K562 (cell line): ENCODE measurements around the gene RPTOR. TPM values are rescaled to one million over a fixed set of nuclear protein-coding genes. Genes with fewer than 3 reads are reported as not detected.

Experiments used
- ATAC-seq: fragments of 200-7000 bp; cut with Tn5 transposase; 3 replicates; pipeline ENCODE4 v1.9.1; 2020; ENCODE audit warnings: moderate library complexity
- BruUV-seq: library from RNA; stranded (reverse); fragments of 400-500 nt; replicated peaks from 2 replicates; lab custom pipeline; 2021; lab: Mats Ljungman, UMichigan
- CTCF ChIA-PET: fragments of 300-600 bp; formaldehyde crosslinking; extraction: SDS; loops from one replicate; lab custom pipeline; 2021; ENCODE audit warnings: low intra/inter-chr PET ratio; lab: Yijun Ruan, JAX
- POLR2A ChIA-PET: fragments of 300-600, 350-650 bp; sonication (Branson Sonifier 250); formaldehyde crosslinking; extraction: SDS; loops from one replicate; lab custom pipeline; 2021; ENCODE audit warnings: antibody characterized with exemption, inconsistent platforms; lab: Yijun Ruan, JAX
- DNase-seq, 4 experiments: peaks; one replicate each; pipeline versions ENCODE4 v3.0.0 to v3.0.0-alpha.2; 2011 to 2018; ENCODE audit warnings: low spot score in 3 of 4, mixed read lengths in 3 of 4; ENCODE audit errors: extremely low read depth in 1 of 4
- FAIRE-seq: peaks from 2 replicates; lab custom pipeline; 2011; peaks lifted over from hg19 to GRCh38; lab: Jason Lieb, UNC
- H2AFZ ChIP-seq: 2 replicates; pipeline ENCODE4 v1.6.0; 2011; ENCODE audit warnings: low read depth, low read length, control low read depth, inconsistent platforms
- H3K27ac ChIP-seq: fragments of 200-600 bp; 3 replicates; pipeline ENCODE4 v1.8.0; 2011; ENCODE audit warnings: low read depth, mild to moderate bottlenecking, control low read depth, inconsistent platforms, low read length, moderate library complexity, mixed read lengths; ENCODE audit errors: extremely low read depth
- H3K27me3 ChIP-seq, 2 experiments: fragments of 300-600 bp in 1 of 2; 2 replicates in 1 of 2; 3 replicates in 1 of 2; pipeline versions ENCODE4 v1.6.0 to v1.8.0; 2011; ENCODE audit warnings: inconsistent platforms in 2 of 2, low read length in 2 of 2, mild to moderate bottlenecking in 1 of 2, mixed read lengths in 1 of 2, moderate library complexity in 1 of 2; ENCODE audit not compliant: control insufficient read depth in 2 of 2, insufficient read depth in 2 of 2
- H3K36me3 ChIP-seq: fragments of 300-600 bp; 3 replicates; pipeline ENCODE4 v1.8.0; 2011; ENCODE audit warnings: mild to moderate bottlenecking, low read length, inconsistent platforms; ENCODE audit not compliant: control insufficient read depth, insufficient read depth
- H3K4me1 ChIP-seq, 2 experiments: fragments of 200-600 bp in 1 of 2; replicated peaks in 1 of 2; 2 replicates in 1 of 2; 3 replicates in 1 of 2; pipeline versions ENCODE4 v1.5.1 to v1.8.0; 2011; ENCODE audit warnings: inconsistent platforms in 2 of 2, low read length in 2 of 2, mild to moderate bottlenecking in 1 of 2, mixed read lengths in 1 of 2, moderate library complexity in 1 of 2; ENCODE audit not compliant: control insufficient read depth in 2 of 2, insufficient read depth in 2 of 2
- H3K4me2 ChIP-seq: 2 replicates; pipeline ENCODE4 v1.6.1; 2011; ENCODE audit warnings: low read length, control low read depth, inconsistent platforms, mixed read lengths; ENCODE audit not compliant: insufficient read depth
- H3K4me3 ChIP-seq: fragments of 200-600 bp; sonication (generic), shearing (Covaris generic); 2 replicates; pipeline ENCODE4 v1.5.1; 2016; ENCODE audit warnings: control low read depth, inconsistent platforms
- H3K79me2 ChIP-seq: fragments of 200-600 bp; 3 replicates; pipeline ENCODE4 v1.8.0; 2011; ENCODE audit warnings: low read length, inconsistent platforms; ENCODE audit not compliant: control insufficient read depth, insufficient read depth
- H3K9ac ChIP-seq, 2 experiments: 2 replicates each; pipeline versions ENCODE4 v1.6.0 to v1.6.1; 2011; ENCODE audit warnings: low read depth in 2 of 2, low read length in 2 of 2, control low read depth in 1 of 2, inconsistent platforms in 1 of 2, mild to moderate bottlenecking in 1 of 2, mixed read lengths in 1 of 2; ENCODE audit not compliant: insufficient read depth in 1 of 2
- H3K9me1 ChIP-seq: one replicate; pipeline ENCODE4 v1.6.0; 2011; ENCODE audit warnings: inconsistent platforms, mild to moderate bottlenecking, low read length, moderate library complexity; ENCODE audit not compliant: control insufficient read depth, insufficient read depth
- H3K9me3 ChIP-seq: replicated peaks from 2 replicates; pipeline ENCODE4 v1.5.1; 2011; ENCODE audit warnings: low read depth, low read length, inconsistent platforms; ENCODE audit not compliant: control insufficient read depth, insufficient read depth
- H4K20me1 ChIP-seq: replicated peaks from 2 replicates; pipeline ENCODE4 v1.6.1; 2011; ENCODE audit warnings: low read length, inconsistent platforms, mixed read lengths; ENCODE audit not compliant: control insufficient read depth, insufficient read depth
- BDP1 ChIP-seq: IDR thresholded peaks from 3 replicates; pipeline ENCODE4 v1.6.1; 2011; ENCODE audit not compliant: insufficient read length, insufficient read depth
- GABPB1 ChIP-seq: sonication (generic); formaldehyde crosslinking; IDR thresholded peaks from 2 replicates; pipeline ENCODE4 v1.8.0; 2022; ENCODE audit warnings: mild to moderate bottlenecking, missing genetic modification reagents
- HMGN3 ChIP-seq: IDR thresholded peaks from 2 replicates; pipeline ENCODE4 v1.6.1; 2011; ENCODE audit warnings: borderline replicate concordance, low read depth, mild to moderate bottlenecking, mixed read lengths, low read length; ENCODE audit not compliant: insufficient read length; ENCODE audit errors: extremely low read depth
- IFI16 ChIP-seq: fragments of 250-450 bp; sonication (Bioruptor Pico); IDR thresholded peaks from 2 replicates; pipeline ENCODE4 v2.1.2; 2022; ENCODE audit warnings: mild to moderate bottlenecking, inconsistent platforms
- MED1 ChIP-seq: sonication (generic); formaldehyde crosslinking; IDR thresholded peaks from 2 replicates; pipeline ENCODE4 v1.8.1; 2023; ENCODE audit warnings: missing genetic modification reagents, borderline replicate concordance
- NCOA4 ChIP-seq: fragments of 450-650 bp; IDR thresholded peaks from 2 replicates; pipeline ENCODE4 v1.6.1; 2018; ENCODE audit warnings: mild to moderate bottlenecking; ENCODE audit not compliant: partially characterized antibody
- PYGO2 ChIP-seq: fragments of 450-650 bp; IDR thresholded peaks from 2 replicates; pipeline ENCODE4 v1.6.1; 2016; ENCODE audit warnings: mild to moderate bottlenecking, missing genetic modification characterization, moderate library complexity, missing compliant biosample characterization
- RFX5 ChIP-seq: IDR thresholded peaks from 2 replicates; pipeline ENCODE4 v1.6.1; 2011; ENCODE audit warnings: low read depth, mild to moderate bottlenecking, improper control_type of control experiment, low read length
- SAP30 ChIP-seq: fragments of 200-600 bp; sonication (generic); IDR thresholded peaks from 2 replicates; pipeline ENCODE4 v1.6.1; 2012; ENCODE audit warnings: borderline replicate concordance, low read depth, mild to moderate bottlenecking, moderate library complexity, low read length, control low read depth, inconsistent platforms; ENCODE audit not compliant: insufficient read depth, poor library complexity, severe bottlenecking
- TAF15 ChIP-seq: fragments of 200-400 bp; formaldehyde crosslinking; IDR thresholded peaks from 2 replicates; pipeline ENCODE4 v1.6.1; 2017; ENCODE audit warnings: mild to moderate bottlenecking, low read depth, low read length, moderate library complexity
- ZNF134 ChIP-seq: fragments of 250-450 bp; sonication (Bioruptor Pico); conservative IDR thresholded peaks from 2 replicates; pipeline ENCODE4 v1.4.0; 2020
- ZNF780A ChIP-seq: fragments of 250-450 bp; sonication (Bioruptor Pico); IDR thresholded peaks from 2 replicates; pipeline ENCODE4 v1.5.0; 2021; ENCODE audit warnings: mild to moderate bottlenecking
- WGBS: fragments of 100-300 bp; shearing (Covaris generic); methylation state at CpG from one replicate; pipeline ENCODE4 v1.1.6; 2016; ENCODE audit warnings: low coverage, mixed read lengths; ENCODE audit not compliant: insufficient coverage; ENCODE audit errors: missing lambda C conversion rate; 5-methylcytosine and 5-hydroxymethylcytosine counted together
- in situ Hi-C: fragments of 300-500 bp; cut with MboI; formaldehyde crosslinking; loops from 4 replicates; pipeline ENCODE4 v1.15.0; 2018; ENCODE audit warnings: inconsistent platforms, mixed read lengths
- intact Hi-C: fragments of 100-400 bp; cut with micrococcal nuclease; formaldehyde crosslinking; loops from 2 replicates; pipeline ENCODE4 v1.14.2; 2022
- polyA plus RNA-seq, 8 experiments: library from polyadenylated mRNA; depleted of rRNA in 4 of 8; stranded (reverse) in 5 of 8; unstranded in 3 of 8; fragments of >200 nt; fragmentation: Nextera tagmentation in 2 of 8; fragmentation: Illumina TruSeq in 1 of 8; extraction: Ambion mirVana in 2 of 8; extraction: Trizol in 1 of 8; gene quantifications; 2 replicates each; pipeline versions ENCODE4 v1.2.1 to v1.2.3, GENCODE V29; 2011 to 2014; ENCODE audit warnings: inconsistent platforms in 1 of 8, missing spikeins in 1 of 8
- total RNA-seq, 7 experiments: library from RNA; depleted of rRNA in 6 of 7; stranded (reverse); fragments of >200 nt in 6 of 7; fragmentation: Illumina TruSeq in 2 of 7; extraction: Trizol in 2 of 7; gene quantifications; 2 replicates each; pipeline versions ENCODE4 v1.2.1 to v1.2.3, GENCODE V29; 2011 to 2021; ENCODE audit warnings: low replicate concordance in 1 of 7

The RPTOR gene
- total and polyA plus RNA-seq, 9 of the 15 experiments (the other 6 are each of a cell fraction or from before 2014, with no cell fraction given), result 0.24 to 54.1 (median 10.2) TPM

DNA sequence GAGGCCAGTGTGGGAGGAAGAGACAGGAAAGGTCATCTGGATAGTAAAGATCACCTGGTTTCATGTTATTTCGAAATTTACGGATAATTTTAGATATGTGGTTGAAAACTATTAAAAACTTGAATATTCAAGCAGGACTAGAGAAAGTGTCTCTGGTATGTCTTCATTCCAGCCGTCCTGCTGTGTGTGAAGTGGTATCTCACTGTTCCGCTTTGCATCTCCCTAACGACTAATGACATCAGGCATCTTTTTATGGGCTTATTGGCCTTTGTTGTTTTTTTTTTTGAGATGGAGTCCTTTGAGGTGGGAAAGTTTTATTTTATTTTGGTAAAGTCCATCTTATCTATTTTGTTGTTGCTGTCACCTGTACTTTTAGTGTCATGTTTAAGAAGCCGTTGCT, 232.6 kb downstream of the RPTOR start:
- Histone ChIP-seq H3K36me3 (peaks cover 10% of the 10 kb centered on the region; the same call in 1 of the 3 replicates), H3K4me1 (peaks cover 6 to 11% of the 10 kb centered on the region in 2 experiments; a peak in 2 of 5 replicates), H3K9ac (no peak overlapping the region), H3K27ac (no peak overlapping the region), H3K9me1 (no peaks in the 10 kb centered on the region), H3K9me3 (no peaks in the 10 kb centered on the region), H3K79me2 (no peaks in the 10 kb centered on the region; the same call in 2 of the 3 replicates), H2AFZ (no peak overlapping the region), H3K27me3 (no peaks in the 10 kb centered on the region), H3K4me2 (no peak overlapping the region), H3K4me3 (no peak overlapping the region), H4K20me1 (no peaks in the 10 kb centered on the region; the same call in 1 of the 2 replicates)
- POLR2A ChIA-PET, result no interaction called here
- BruUV-seq, result no TSS peak
- FAIRE-seq (no peak), DNase-seq (no peak), ATAC-seq (no peak)
- intact Hi-C loops (no loop called here), in situ Hi-C loops (no loop called here)
- WGBS, result 96% methylated on average over 6 of the region's 6 CpGs
- peak; percentile 85 for TF ChIP-seq RFX5
- no peak for TF ChIP-seq ZNF134
- TF ChIP-seq IFI16 (CRISPR knock-in tag), result no peak
- CTCF ChIA-PET, result no interaction called here

DNA sequence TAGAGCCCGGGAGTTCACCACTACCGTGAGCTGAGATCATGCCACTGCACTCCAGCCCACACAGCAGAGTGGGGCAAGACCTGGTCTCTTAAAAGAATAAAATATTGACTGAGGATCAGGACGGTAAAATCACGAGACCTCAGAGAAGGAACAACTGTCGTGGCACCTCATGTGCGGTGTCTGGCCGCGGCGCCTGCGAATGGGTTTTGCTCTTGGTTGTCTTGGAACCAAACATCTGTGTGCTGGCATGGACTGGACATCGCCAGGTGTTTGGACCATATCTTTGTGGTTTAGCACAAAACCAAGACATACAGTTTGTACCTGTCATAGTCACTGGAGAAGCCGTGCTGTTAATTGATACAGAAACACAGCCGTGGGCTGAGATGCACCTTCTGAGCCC, 234.1 kb downstream of the RPTOR start:
- Histone ChIP-seq H2AFZ (no peak overlapping the region), H3K4me1 (peaks cover 6 to 11% of the 10 kb centered on the region in 2 experiments; a peak in 2 of 5 replicates), H3K27ac (no peak overlapping the region), H3K4me3 (no peak overlapping the region), H3K9me3 (no peaks in the 10 kb centered on the region), H3K9ac (no peak overlapping the region), H3K27me3 (no peaks in the 10 kb centered on the region), H3K79me2 (no peaks in the 10 kb centered on the region; the same call in 2 of the 3 replicates), H3K9me1 (no peaks in the 10 kb centered on the region), H3K36me3 (peaks cover 10% of the 10 kb centered on the region; the same call in 2 of the 3 replicates), H3K4me2 (no peak overlapping the region), H4K20me1 (no peaks in the 10 kb centered on the region; the same call in 1 of the 2 replicates)
- in situ Hi-C loops (no loop called here), intact Hi-C loops (no loop called here)
- DNase-seq (no peak), ATAC-seq (no peak), FAIRE-seq (no peak)
- ChIA-PET CTCF (no interaction called here), POLR2A (no interaction called here)
- TF ChIP-seq BDP1, result no peak
- TF ChIP-seq MED1, result no peak
- TF ChIP-seq NCOA4, result no peak
- no peak for TF ChIP-seq ZNF780A (CRISPR knock-in tag)
- no peak for TF ChIP-seq SAP30
- TF ChIP-seq PYGO2 (tag), result no peak
- no peak for TF ChIP-seq TAF15
- TF ChIP-seq HMGN3, result no peak
- no peak for TF ChIP-seq GABPB1 (CRISPR knock-in tag)
- 87% methylated on average over 7 of the region's 13 CpGs for WGBS
- BruUV-seq, result no TSS peak
